Measurements from ENCODE around the gene FGD6. TPM values are rescaled to one million over a fixed set of nuclear protein-coding genes. Genes with fewer than 3 reads are reported as not detected.

The FGD6 gene
- total RNA-seq, 1 donor from 2014 or later, result 3.7 TPM

GRCh38 chr12:95206916-95207315, 10.4 kb downstream of the FGD6 start:
- intact Hi-C loops (cut with micrococcal nuclease), result no loop called here
- H3K27me3 Mint-ChIP-seq, result no peaks in the 10 kb centered on the region
- ATAC-seq (ENCODE audit: low read depth) (no peak), DNase-seq (no peak)
- no peak overlapping the region for H3K4me3 Mint-ChIP-seq
- no peaks in the 10 kb centered on the region for H3K36me3 Mint-ChIP-seq (ENCODE audit: low read depth)
- CTCF ChIA-PET, result no interaction called here
- TF ChIP-seq CTCF (IDR thresholded peaks at IDR 0.05), result no peak
- no peak overlapping the region for H3K27ac Mint-ChIP-seq
- H3K4me1 Mint-ChIP-seq, result peaks cover 27% of the 10 kb centered on the region
- POLR2A ChIA-PET, result interaction anchor here (0.7 kb wide), 1 partner anchor 1768 kb away, joined by 4 read pairs; no protein-coding TSS in a partner anchor
- H3K9me3 Mint-ChIP-seq, result peaks cover 2% of the 10 kb centered on the region

- H3K27me3 Mint-ChIP-seq, result no peaks in the 10 kb centered on the region
- DNase-seq, result no peak
- H3K9me3 Mint-ChIP-seq, result peaks cover 2% of the 10 kb centered on the region
- ChIA-PET CTCF (no interaction called here), POLR2A (interaction anchor here (1.1 kb wide), 1 partner anchor 8 kb away, joined by 3 read pairs; no protein-coding TSS in a partner anchor)
- no peak for ATAC-seq (ENCODE audit: low read depth)
- no peaks in the 10 kb centered on the region for H3K36me3 Mint-ChIP-seq (ENCODE audit: low read depth)
- intact Hi-C loops (cut with micrococcal nuclease), result no loop called here
- TF ChIP-seq CTCF (IDR thresholded peaks at IDR 0.05), result no peak
- H3K4me1 Mint-ChIP-seq, result peaks cover 34% of the 10 kb centered on the region
- peak overlapping the region; percentile 61 for H3K27ac Mint-ChIP-seq
- no peak overlapping the region for H3K4me3 Mint-ChIP-seq
Observed at GRCh38 chr12:95205685-95206084, 11.6 kb downstream of the FGD6 start.

GRCh38 chr12:95205016-95205624, 12.1 kb downstream of the FGD6 start:
- H3K36me3 Mint-ChIP-seq (ENCODE audit: low read depth), result no peaks in the 10 kb centered on the region
- POLR2A ChIA-PET, result interaction anchor here (1.1 kb wide), 2 partner anchors 8 to 12 kb away, joined by 3 to 6 read pairs; partner anchors contain the start of genes FGD6 and VEZT
- H3K27ac Mint-ChIP-seq, result peak overlapping the region; percentile 61
- DNase-seq, result no peak
- peaks cover 2% of the 10 kb centered on the region for H3K9me3 Mint-ChIP-seq
- H3K27me3 Mint-ChIP-seq, result no peaks in the 10 kb centered on the region
- peaks cover 38% of the 10 kb centered on the region for H3K4me1 Mint-ChIP-seq
- TF ChIP-seq CTCF (IDR thresholded peaks at IDR 0.05), result no peak
- intact Hi-C loops (cut with micrococcal nuclease), result no loop called here
- H3K4me3 Mint-ChIP-seq, result no peak overlapping the region
- no peak for ATAC-seq (ENCODE audit: low read depth)
- CTCF ChIA-PET, result no interaction called here

- ATAC-seq (ENCODE audit: low read depth) (peak; percentile 21), DNase-seq (no peak)
- peaks cover 41% of the 10 kb centered on the region for H3K4me1 Mint-ChIP-seq
- H3K36me3 Mint-ChIP-seq (ENCODE audit: low read depth), result no peaks in the 10 kb centered on the region
- TF ChIP-seq CTCF (IDR thresholded peaks at IDR 0.05), result no peak
- no peak overlapping the region for H3K4me3 Mint-ChIP-seq
- intact Hi-C loops (cut with micrococcal nuclease), result no loop called here
- peak overlapping the region; percentile 81 for H3K27ac Mint-ChIP-seq
- CTCF ChIA-PET, result no interaction called here
- POLR2A ChIA-PET, result interaction anchor here (1.1 kb wide), 2 partner anchors 9 to 13 kb away, joined by 3 to 6 read pairs; partner anchors contain the start of genes FGD6 and VEZT
- H3K27me3 Mint-ChIP-seq, result no peaks in the 10 kb centered on the region
- H3K9me3 Mint-ChIP-seq, result peaks cover 2% of the 10 kb centered on the region
Observed at GRCh38 chr12:95204141-95204866, 13.0 kb downstream of the FGD6 start.

- H3K36me3 Mint-ChIP-seq (ENCODE audit: low read depth), result no peaks in the 10 kb centered on the region
- DNase-seq (no peak), ATAC-seq (ENCODE audit: low read depth) (no peak)
- peak overlapping the region; percentile 16 for H3K4me3 Mint-ChIP-seq
- no peak for TF ChIP-seq CTCF (IDR thresholded peaks at IDR 0.05)
- ChIA-PET CTCF (no interaction called here), POLR2A (no interaction called here)
- intact Hi-C loops (cut with micrococcal nuclease), result no loop called here
- H3K27ac Mint-ChIP-seq, result peak overlapping the region; percentile 81
- peaks cover 2% of the 10 kb centered on the region for H3K9me3 Mint-ChIP-seq
- no peaks in the 10 kb centered on the region for H3K27me3 Mint-ChIP-seq
- H3K4me1 Mint-ChIP-seq, result peaks cover 48% of the 10 kb centered on the region
Observed at GRCh38 chr12:95203487-95204030, 13.7 kb downstream of the FGD6 start.

Data from activated B cell treated with CpG ODN at 0.5 μM for 24 hours (primary cell).